GM12891 (cell line): ENCODE measurements around the gene TAF4B.

Experiments used
- PAX5 ChIP-seq: IDR thresholded peaks from 2 replicates; pipeline ENCODE4 v1.6.1; 2011; ENCODE audit warnings: low read length, moderate library complexity, mild to moderate bottlenecking; ENCODE audit not compliant: insufficient read depth, severe bottlenecking
- POLR2A ChIP-seq: IDR thresholded peaks from 2 replicates; pipeline ENCODE4 v1.6.1; 2011; ENCODE audit warnings: low read depth, low read length, control low read depth
- POLR2AphosphoS5 ChIP-seq: IDR thresholded peaks from 2 replicates; pipeline ENCODE4 v1.6.1; 2011; ENCODE audit warnings: low read depth, low read length, control low read depth
- TAF1 ChIP-seq: IDR thresholded peaks from 2 replicates; pipeline ENCODE4 v1.6.1; 2011; ENCODE audit warnings: low read depth, low read length, control low read depth

GRCh38 chr18:26435415-26436095 is 209.3 kb downstream of the TAF4B start:
- TF ChIP-seq PAX5 (no peak), POLR2A (no peak), TAF1 (no peak), POLR2AphosphoS5 (no peak)
